ENCODE data around the gene SFMBT2.

The SFMBT2 gene

DNA sequence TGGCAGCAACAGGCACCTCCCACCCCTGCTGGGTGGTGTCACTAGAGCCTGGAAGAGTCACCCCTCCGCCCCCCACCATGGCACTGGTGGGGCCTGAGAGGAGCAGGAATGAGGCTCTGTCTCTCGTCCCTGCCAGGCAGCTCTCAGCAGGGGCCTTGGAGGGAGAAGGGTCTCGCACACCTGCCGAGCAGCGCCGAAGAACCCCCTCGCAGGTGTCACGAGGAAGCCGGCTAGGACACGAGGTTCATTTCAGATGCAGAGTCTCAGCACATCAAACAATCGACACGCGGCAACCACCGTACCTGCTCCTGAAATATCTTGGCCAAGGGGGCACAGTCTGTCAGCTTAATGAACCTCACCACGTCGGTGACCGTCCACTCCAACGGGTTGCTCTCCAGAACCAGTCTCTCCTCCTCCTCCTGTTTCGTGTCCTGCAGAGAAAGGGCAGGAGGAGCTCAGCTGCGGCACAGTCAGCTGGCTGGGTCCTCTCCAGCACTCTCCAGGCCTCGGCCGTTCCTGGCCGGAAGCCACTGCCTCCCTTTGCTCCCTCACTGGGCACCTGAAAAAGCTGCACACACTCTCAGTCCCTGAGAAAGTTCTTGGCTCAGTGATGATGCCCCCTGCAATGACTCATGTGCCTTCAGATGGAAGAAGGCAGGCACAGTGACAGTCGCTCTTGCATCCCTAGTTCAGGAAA lies 240.1 kb downstream of the SFMBT2 start:
- DNase-seq = no peak

DNA sequence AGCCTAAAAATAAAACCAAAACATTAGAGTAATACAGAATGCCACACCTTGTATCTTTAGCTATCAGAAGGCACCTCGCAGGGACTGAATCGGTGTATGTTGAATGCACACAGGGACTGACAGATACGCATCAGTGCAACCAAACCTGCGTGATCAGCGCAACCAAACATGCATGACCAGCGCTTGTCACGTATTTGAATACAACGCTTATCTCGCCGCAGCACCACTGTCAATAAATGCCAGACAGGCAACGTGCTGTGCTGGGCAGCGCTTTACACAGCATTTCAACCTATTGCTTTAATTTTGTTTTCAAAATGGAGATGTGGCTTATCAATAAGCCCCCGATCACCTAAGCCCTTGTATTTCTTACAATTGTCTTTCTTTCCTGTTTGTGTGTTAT lies 242.4 kb downstream of the SFMBT2 start:
- no peak for DNase-seq

DNA sequence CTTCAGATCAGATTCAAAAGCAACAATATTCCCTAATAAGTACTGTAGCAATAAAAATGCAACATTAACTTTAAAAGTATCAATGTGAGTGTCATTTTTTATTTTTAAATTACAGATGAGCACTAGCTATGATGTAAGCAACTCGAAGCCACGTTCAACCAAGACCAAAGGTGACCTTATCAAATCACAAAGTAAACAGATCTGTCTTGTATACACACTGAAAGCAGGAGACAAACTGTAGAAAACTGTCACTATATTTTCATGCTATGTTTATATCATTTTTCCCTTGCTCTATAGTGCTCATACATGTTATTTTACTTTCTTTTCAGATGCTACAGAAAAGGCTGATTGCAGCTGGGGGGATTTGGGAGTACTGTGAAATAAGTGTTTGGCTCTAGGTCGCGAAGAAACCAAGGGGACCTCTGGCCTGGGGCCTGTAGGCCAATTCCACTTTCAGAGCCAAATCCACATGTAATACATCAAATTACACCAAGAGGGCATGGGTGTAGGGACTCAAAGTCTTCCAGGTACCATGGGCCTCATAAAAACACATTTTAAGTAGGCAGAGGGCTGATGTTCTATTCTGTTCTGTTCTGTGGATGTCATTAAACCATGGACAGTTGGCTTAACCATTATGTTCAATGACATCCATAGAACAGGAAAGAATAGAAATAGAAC lies 245.2 kb downstream of the SFMBT2 start:
- no peak for DNase-seq

DNA sequence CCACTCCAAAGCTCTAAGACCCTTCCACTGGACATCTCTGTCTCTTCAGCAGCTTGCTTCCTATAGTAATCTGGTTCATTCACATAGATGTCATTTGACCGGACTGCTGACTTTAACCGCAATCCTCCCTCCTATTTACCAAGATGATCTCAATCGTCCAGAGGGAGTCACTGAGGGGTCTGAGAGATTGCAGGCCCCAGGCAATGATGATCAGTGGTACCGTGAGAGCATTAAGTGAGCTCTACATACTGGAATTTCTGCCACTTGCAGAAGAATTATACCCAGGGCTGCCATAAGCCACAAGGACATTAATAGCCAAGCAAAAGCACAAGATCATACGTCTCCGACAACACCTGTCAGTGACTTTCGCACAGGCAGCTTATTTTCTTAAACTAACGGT lies 245.9 kb downstream of the SFMBT2 start:
- DNase-seq = no peak

DNA sequence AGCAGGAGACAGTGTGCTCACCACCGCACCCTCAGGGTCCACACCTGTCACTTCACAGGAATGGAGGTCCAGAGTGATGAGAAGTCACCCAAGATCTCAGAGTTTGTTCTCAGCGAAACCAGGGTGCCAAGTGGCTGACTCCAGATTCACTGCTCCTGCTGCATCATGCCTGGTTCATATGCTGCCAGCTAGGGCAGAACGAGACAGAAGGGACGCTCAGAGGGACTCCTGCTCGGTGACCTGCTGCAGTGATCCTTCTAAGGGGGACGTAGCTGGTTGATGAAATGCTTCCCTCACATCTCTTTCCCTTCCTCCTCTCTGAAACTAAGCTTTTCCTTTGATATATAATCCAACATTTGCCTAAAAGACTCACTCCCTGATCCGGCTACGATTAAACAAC lies 248.5 kb downstream of the SFMBT2 start:
- no peak for DNase-seq

DNA sequence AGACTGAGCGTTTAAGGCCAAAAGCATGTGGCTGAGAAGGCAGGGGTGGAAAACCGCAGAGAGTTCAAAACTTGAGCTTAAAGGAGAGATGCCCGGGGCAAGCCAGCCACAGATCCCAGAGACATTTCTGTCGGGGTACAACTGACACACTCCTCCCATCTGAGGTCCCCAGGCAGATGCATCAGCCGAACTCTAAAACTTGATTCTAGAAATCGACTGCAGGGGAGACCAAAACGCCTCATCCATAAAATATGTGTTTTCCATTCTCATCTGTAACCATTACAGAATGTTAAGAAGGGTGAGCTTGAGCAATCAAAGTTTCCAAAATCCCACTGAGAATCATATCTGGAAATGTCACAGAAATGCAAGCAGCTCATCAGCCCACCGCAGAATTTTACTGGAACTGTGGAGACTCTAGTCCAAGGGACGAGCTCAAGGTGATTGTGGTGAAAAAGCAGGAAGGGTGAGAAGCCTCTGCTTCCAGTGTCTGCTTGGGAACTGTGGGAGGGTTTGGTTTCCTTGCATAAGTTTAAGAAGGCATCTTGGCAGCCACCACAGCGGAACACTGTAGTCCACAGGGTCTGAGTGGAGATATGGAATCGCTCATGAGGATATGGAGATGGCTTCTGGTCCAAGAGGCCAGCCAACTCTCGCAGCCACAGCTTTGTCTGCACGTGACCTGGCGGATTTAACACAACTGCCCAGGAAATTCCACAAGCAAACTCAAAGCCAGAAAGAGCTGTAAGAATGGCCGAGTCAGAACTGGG lies 249.2 kb downstream of the SFMBT2 start:
- DNase-seq = no peak

DNA sequence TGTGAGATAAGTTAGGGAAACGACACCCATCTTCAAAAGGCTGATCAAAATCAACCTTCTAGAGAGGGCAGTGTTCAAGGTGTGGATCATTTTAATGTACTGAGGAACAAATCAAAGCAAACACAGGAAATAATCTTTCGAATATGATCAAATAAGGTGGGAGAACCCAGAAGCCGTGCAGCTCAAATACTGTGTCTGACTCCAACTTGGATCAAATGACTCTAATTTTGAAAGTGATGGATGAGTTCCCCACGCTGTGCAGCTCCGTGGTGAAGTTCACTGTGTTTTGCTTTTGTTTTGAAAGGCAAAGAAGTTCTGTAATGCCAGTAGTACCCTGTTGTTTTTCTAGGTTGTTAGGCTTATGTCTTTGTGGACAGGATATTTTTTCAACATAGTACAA lies 250.9 kb downstream of the SFMBT2 start:
- no peak for DNase-seq

DNA sequence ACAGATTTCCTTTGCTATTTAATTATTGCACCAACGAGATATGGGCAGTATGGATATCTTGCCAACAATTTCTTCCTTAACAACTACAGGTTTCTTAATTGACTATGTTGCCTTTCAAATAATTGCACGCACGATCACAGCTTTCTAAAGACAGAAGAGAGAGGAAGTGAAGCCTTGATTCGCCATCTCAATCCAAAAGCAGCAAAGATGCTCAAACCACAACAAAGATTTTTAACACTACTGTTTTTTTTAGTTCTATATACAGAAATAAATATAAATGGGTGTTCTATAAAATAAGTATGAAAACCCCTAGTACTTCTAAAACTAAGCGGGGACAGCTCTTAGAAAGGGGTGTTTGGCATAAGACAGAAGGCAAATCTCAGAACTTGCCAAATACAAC lies 251.3 kb downstream of the SFMBT2 start:
- DNase-seq = no peak

DNA sequence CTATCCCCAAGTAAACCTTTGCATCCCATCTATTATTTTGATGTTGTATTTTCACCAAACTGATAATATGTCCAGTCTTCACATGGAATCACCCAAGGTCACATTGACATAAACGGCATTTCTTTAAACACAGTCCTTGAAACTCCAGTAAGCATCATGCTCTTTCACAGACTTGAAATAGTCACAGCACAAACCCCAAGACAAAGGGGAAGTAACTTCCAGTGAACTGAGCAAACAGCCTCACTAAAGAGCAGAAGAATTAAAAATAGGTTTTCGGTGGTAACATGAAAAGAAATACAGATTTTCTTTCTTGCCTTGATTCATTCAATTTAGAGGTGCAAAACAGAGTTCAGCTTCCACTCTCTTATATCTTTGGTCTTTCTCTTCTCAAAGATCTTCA lies 253.7 kb downstream of the SFMBT2 start:
- peak; percentile 86 to 87 for DNase-seq

DNA sequence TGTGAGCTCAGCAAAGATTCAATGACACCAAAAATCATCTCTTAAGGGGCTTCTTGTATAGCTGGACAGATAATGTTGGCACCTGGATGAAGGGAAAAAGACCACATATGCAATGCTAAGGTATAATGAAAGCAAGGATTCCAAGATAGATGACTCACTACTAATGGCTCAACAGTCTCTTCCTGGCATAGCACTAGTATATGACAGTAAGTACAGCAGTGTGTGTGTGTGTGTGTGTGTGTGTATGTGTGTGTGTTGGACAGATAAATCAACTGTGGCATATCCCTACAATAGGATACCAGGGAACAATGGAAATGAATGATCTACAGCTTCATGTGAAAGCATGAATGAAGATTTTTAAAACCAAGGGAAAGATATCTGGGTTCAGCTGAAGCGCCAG lies 257.1 kb downstream of the SFMBT2 start:
- DNase-seq = peak; percentile 59 to 62

DNA sequence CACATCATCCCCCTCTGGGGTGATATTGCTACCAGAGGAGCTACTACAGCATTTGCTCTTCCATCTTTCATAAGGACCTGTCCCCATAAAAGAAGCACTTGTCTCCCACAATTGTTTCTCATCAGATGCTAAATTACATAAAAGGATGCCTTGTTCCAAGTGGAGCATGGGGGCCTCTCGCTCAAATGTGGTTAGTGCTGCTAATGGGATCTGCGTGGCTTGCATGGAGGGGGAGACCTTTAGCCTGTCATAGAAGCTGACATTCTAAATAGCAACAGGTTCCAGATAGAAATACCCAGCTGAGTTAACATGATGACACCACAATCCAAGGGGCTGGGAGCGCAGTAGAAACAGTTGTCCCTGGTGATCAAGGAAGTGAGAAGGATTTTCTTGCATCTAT lies 257.9 kb downstream of the SFMBT2 start:
- DNase-seq = no peak

DNA sequence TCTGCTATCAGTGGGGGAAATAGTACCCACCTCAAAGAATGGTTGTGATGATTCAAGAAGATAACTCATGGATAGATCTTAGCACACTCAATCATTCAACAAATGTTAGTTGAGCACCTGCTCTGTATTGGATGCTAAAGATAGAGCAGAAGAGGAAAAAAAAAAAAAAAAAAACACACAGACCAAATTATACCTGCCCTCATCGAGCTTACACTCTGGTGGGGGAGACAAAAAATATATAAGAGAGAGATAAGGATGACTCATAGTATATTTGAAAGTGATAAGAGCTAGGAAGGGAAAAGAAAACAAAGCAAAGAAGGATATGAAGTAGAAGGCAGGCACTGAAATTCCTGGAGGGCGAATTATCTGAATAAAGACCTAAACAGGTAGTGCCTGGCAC lies 258.5 kb downstream of the SFMBT2 start:
- no peak for DNase-seq

DNA sequence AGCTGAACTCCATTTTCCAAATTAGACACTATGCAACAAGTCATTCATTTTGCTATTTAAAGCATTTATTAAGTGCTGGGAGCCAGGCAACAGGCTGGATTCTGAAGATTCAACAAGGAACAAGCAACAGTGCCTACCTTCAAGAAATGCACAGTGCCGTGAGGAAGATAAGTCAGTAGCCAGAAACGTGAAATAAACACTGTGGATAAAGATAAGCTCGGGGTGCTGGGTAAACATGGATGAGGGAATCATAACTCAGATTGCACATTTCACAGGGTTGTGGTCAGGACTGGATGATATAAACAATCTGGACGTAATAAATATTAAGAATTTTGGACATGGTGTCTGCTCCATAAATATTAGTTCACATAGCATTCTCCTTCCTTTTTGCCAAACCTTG lies 259.3 kb downstream of the SFMBT2 start:
- DNase-seq = no peak

DNA sequence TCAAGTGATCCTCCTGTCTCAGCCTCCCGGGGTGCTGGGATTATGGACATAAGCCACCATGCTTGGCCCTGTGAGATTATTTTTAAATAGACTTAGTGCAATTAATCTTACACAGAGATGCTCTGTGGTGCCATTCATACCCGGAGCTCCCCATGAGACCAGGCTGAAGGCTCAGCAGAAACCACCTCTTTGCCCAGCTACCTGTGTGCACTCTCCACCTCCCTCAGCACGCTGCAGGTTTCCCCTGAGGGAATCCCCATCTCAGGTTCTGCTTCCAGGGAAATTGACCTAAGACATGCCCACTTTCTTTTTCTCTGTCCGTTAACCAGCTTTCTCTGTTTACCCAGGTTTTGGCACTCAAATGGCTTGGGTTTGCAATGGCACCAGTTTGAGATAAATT lies 260.5 kb downstream of the SFMBT2 start:
- no peak for DNase-seq

DNA sequence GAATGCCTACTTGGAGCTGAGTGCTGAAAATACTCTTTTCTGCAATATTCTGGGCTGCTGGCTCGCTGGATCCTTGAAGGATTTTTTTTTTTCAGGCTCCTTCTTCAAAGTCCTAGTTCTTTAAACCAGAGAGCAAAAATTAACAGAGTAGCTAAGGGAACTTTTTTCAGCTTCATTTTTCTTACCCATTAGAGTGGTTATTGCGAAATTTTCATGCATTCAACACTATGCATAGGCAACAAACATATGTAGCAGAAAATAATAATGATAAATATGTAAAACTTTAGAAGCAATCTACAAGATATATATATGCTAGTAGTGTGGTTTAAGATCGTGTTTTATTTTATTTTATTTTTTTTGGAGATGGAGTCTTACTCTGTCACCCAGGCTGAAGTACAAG lies 264.6 kb downstream of the SFMBT2 start:
- DNase-seq = no peak

DNA sequence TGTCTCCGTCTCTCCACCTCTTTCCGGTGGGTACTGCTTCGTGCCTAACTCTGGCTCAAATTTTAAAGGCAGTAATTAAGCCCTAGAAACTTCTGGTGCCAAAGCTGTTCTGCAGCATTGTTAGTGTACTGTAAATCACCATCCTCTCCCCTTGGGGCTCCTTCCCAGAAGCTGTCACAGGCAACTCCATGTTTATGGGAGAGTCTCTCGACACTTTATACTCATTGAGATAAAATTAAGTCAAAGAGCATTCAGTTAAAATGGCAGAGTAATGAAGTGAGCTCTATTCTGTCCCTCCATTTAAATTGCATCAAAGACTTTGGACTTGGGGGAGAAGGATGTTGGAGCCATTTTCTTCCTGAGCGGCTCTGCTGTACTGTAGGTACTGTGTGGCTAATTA lies 274.8 kb downstream of the SFMBT2 start:
- no peak for DNase-seq

DNA sequence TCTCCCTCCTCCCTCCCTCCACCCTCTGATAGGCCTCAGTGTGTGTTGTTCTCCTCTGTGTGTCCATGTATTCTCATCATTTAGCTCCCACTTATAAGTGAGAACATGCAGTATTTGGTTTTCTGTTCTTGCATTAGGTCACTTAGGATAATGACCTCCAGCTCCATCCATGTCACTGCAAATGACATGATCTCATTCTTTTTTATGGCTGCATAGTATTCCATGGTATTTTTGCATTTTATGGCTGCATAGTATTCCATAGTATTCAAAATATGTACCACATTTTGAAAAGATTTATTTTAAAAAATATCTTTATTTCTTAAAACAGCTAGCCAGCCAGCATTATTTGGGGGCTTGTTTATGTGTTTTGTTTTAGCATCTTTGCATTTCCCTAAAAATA lies 275.6 kb downstream of the SFMBT2 start:
- DNase-seq = no peak

DNA sequence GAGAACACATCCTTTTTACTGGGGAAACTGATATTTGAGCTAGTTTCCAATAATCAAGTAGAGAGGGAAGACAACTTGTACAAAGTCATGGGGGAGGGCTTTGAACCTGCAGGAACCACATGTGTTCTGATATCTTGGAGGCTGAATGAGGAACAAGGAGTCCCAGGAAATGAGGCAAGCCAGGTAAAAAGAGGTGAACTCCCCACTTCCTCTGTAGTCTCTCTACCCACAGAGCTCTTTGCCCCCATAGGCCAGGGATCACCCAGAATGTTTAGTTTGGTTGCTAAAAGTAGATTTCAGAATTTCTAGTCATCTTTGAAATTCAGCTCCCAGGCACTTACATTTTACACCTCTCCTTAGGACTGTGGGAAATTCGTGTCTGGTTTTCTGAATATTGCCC lies 276.4 kb downstream of the SFMBT2 start:
- peak in 1 of 2 experiments; percentile 17 for DNase-seq

DNA sequence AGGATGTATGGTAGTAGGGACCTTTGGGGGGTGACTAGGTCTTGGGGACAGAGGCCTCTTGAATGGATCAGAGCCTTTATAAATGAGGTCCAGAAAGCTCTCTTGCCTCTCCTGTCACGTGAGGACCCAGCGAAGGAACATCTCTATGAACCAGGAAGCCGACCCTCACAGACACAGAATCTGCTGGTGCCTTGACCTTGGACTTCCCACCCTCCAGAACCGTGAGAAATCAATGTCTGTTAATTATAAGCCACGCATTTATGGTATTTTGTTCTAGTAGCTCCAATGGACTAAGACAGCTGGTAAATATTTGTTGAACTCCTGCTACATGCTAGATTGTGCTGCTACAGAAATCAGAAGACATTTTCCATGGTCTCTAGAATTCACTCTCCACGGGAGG lies 276.9 kb downstream of the SFMBT2 start:
- DNase-seq = no peak

DNA sequence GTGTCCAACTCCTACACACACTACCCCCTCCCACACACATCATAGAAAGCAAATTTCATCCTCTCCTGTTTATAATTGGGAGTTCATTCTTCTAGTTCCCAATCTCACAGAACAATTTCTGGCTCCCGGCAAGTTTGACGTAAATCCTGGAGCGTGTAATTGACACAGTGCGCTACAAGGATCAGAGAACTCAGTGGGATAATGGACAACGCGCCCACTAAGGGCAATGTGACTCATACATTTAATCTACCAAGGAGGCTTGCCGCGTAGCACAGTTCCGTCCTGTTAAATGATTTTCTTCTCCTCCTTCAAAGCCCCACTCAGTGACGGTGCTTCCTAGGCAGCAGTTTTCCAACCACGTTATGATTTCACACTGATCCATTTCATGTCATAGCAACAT lies 277.6 kb downstream of the SFMBT2 start:
- DNase-seq = no peak

DNA sequence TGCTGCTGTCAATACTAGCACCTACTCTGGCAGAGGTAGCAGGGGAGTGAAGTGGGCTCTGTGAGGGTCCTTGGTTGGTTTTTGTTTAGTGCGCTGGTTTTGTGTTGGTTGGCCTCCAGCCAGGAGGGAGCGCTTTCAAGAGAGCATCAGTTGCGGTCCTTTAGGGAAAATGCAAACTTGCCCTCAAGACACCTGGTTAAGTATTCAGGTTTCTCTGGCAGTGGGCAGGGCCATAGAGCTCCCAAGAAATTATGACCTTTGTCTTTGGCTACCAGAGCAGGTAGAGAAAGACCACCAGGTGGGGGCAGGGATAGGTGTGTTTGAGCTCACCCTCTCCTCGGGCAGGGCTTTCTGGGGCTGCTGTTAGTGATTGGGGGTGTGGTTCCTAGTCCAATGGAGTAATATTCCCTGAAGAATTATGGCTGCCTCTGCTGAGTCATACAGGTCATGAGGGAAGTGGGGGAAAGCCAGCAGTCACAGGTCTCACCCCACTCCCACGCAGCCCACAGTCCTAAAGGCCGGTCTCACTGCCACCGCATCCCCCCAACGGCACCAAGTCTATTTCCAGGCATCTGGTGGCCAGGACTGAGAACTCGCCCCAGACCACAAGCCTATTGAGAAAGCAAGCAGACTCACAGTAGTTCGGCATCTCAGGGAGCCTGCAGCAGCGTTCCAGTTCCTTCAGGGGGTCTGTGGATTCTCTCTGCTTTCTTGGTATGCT lies 280.5 kb downstream of the SFMBT2 start:
- DNase-seq = no peak

DNA sequence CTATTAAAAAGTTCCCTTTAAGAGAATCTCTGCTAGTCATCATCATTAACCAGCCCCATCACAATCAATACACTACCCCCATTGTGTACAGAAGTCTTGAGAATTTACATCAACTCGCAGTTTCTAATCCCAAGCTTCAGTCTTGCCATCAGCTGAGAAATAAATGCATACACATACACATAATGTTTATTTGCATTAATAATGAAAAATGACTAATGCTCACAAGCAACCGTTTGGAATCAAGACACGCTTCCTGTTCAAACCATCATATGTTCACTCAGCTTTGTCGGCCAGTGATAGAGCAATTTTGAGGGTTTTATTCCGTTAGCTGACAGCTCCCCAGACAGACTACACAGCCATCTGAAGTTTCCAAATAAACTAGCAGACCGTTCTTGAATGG lies 287.1 kb downstream of the SFMBT2 start:
- DNase-seq = no peak

DNA sequence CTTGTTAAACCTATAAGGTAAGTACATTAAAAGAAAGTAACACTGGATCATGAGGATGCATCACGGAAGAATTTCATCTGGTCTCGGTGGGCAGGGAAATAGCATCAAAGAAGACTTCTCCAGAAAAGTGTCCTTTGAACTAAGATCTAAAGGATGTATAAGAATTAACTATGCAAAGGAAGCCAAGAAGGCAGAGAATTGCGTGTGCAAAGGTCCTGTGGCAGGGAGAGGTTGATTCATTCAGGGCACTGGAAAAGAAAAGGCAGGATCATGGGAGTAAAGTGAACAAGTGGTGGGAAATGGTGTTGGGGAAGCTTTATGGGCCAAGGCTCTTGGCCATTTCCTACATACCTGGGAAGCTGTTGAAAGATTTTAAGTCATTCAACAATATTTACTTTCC lies 288.3 kb downstream of the SFMBT2 start:
- no peak for DNase-seq
